Measurements from ENCODE around the gene DMC1. TPM values are rescaled to one million over a fixed set of nuclear protein-coding genes. Genes with fewer than 3 reads are reported as not detected.
A peak's percentile ranks its signal among the peaks of the same experiment; 100 is the strongest.

Gene DMC1
- total and polyA plus RNA-seq, 2 of the 13 experiments (the other 11 are each of a cell fraction or from before 2014, with no cell fraction given): 0.82 TPM; not detected in 1

DNA sequence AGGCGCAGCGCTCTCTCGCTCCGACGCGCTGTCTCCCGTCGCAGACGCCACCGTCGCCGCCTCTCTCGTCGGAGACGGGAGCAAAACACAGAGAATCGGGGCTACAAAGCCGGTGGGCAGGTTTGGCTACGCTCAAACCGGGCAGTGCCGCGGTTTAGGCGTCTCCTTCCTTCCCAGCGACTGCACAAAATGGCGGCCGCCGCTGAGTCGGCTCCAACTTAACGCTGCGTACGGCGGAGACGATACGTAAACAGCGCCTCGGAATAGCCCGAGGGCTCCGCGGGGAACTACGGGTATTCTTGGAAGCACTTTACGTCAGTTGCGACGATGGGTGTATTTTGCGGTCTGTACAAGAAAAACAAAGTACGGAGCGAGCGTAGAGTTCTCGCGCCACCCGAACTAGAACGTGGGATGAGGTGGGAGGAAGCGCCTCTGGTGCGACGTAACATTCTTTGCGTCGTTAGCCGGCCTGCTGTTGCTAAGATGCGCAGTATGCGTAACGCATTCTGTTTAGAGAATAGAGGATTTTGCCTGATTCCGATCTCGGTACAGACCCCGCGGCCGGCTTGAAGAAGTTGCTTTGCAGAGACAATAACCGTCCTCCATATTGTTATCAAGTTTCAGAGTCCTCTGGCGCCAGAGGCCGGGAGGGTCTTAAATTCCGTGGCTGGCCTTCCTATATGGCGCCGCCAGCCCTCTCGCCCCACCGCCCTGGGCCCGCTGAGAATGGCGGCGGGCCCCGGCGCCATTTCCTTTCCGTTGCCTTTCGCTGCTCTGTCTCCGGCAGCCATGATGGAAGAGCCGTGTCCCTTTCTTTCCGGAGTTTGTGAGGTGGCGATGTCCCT is 63.6 kb downstream of the DMC1 start, which contains the start of gene DDX17 (continued):
- TF ChIP-seq FOXP1 (IDR thresholded peaks at IDR 0.05) (no peak), FOXP1 (CRISPR knock-in tag; IDR thresholded peaks at IDR 0.05) (no peak), HMG20A (CRISPR knock-in tag; IDR thresholded peaks at IDR 0.05; ENCODE audit: borderline replicate concordance) (no peak), HOXD1 (CRISPR knock-in tag; IDR thresholded peaks at IDR 0.05) (no peak), TOE1 (CRISPR knock-in tag; IDR thresholded peaks at IDR 0.05) (0 out of 2 replicates have a peak, but pooled peaks have one; percentile 59), RBAK (CRISPR knock-in tag; IDR thresholded peaks at IDR 0.05) (no peak), ZSCAN31 (CRISPR knock-in tag; IDR thresholded peaks at IDR 0.05; ENCODE audit: low read depth) (no peak; the same call in none of the 2 replicates), MBNL3 (CRISPR knock-in tag; conservative IDR thresholded peaks at IDR 0.05) (no peak), ZNF776 (CRISPR knock-in tag; IDR thresholded peaks at IDR 0.05) (peak; percentile 13; the same call in 1 of the 2 replicates), IKZF1 (IDR thresholded peaks at IDR 0.05) (no peak), ZKSCAN1 (IDR thresholded peaks at IDR 0.05; ENCODE audit: low read length) (no peak), ZNF75D (CRISPR knock-in tag; IDR thresholded peaks at IDR 0.05; ENCODE audit: borderline replicate concordance) (no peak), ZNF354B (CRISPR knock-in tag; IDR thresholded peaks at IDR 0.05) (no peak), MBD4 (IDR thresholded peaks at IDR 0.05; ENCODE audit: borderline replicate concordance, low read length) (no peak), RARA (CRISPR knock-in tag; IDR thresholded peaks at IDR 0.05) (no peak), DR1 (CRISPR knock-in tag; IDR thresholded peaks at IDR 0.05) (peak; percentile 54; the same call in 1 of the 2 replicates)
- TF ChIP-seq, protein P1, sequence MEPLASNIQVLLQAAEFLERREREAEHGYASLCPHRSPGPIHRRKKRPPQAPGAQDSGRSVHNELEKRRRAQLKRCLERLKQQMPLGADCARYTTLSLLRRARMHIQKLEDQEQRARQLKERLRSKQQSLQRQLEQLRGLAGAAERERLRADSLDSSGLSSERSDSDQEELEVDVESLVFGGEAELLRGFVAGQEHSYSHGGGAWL (CRISPR knock-in tag; IDR thresholded peaks at IDR 0.05): peak; percentile 48
- TF ChIP-seq, protein P2, sequence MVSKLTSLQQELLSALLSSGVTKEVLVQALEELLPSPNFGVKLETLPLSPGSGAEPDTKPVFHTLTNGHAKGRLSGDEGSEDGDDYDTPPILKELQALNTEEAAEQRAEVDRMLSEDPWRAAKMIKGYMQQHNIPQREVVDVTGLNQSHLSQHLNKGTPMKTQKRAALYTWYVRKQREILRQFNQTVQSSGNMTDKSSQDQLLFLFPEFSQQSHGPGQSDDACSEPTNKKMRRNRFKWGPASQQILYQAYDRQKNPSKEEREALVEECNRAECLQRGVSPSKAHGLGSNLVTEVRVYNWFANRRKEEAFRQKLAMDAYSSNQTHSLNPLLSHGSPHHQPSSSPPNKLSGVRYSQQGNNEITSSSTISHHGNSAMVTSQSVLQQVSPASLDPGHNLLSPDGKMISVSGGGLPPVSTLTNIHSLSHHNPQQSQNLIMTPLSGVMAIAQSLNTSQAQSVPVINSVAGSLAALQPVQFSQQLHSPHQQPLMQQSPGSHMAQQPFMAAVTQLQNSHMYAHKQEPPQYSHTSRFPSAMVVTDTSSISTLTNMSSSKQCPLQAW (CRISPR knock-in tag; IDR thresholded peaks at IDR 0.05): peak; percentile 55; the same call in 1 of the 2 replicates
- TF ChIP-seq, protein P3, sequence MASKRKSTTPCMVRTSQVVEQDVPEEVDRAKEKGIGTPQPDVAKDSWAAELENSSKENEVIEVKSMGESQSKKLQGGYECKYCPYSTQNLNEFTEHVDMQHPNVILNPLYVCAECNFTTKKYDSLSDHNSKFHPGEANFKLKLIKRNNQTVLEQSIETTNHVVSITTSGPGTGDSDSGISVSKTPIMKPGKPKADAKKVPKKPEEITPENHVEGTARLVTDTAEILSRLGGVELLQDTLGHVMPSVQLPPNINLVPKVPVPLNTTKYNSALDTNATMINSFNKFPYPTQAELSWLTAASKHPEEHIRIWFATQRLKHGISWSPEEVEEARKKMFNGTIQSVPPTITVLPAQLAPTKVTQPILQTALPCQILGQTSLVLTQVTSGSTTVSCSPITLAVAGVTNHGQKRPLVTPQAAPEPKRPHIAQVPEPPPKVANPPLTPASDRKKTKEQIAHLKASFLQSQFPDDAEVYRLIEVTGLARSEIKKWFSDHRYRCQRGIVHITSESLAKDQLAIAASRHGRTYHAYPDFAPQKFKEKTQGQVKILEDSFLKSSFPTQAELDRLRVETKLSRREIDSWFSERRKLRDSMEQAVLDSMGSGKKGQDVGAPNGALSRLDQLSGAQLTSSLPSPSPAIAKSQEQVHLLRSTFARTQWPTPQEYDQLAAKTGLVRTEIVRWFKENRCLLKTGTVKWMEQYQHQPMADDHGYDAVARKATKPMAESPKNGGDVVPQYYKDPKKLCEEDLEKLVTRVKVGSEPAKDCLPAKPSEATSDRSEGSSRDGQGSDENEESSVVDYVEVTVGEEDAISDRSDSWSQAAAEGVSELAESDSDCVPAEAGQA (IDR thresholded peaks at IDR 0.05; ENCODE audit: low read depth): peak; percentile 91
- TF ChIP-seq, protein P3 (CRISPR knock-in tag; IDR thresholded peaks at IDR 0.05; ENCODE audit: borderline replicate concordance): no peak
- TF ChIP-seq, protein P4, sequence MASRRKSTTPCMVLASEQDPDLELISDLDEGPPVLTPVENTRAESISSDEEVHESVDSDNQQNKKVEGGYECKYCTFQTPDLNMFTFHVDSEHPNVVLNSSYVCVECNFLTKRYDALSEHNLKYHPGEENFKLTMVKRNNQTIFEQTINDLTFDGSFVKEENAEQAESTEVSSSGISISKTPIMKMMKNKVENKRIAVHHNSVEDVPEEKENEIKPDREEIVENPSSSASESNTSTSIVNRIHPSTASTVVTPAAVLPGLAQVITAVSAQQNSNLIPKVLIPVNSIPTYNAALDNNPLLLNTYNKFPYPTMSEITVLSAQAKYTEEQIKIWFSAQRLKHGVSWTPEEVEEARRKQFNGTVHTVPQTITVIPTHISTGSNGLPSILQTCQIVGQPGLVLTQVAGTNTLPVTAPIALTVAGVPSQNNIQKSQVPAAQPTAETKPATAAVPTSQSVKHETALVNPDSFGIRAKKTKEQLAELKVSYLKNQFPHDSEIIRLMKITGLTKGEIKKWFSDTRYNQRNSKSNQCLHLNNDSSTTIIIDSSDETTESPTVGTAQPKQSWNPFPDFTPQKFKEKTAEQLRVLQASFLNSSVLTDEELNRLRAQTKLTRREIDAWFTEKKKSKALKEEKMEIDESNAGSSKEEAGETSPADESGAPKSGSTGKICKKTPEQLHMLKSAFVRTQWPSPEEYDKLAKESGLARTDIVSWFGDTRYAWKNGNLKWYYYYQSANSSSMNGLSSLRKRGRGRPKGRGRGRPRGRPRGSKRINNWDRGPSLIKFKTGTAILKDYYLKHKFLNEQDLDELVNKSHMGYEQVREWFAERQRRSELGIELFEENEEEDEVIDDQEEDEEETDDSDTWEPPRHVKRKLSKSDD (CRISPR knock-in tag; IDR thresholded peaks at IDR 0.05; ENCODE audit: low read depth): peak; percentile 70
